MCF 10A (cell line): ENCODE data around the gene ZNF618. TPM values are rescaled to one million over a fixed set of nuclear protein-coding genes. Genes with fewer than 3 reads are reported as not detected.

Experiments used
- BruUV-seq: library from RNA; stranded (reverse); fragments of 400-500 nt; replicated peaks from 2 replicates; lab custom pipeline; 2021; lab: Mats Ljungman, UMichigan
- CTCF ChIA-PET: fragments of 300-600 bp; sonication (Branson Sonifier 250); formaldehyde crosslinking; extraction: SDS; loops from one replicate; lab custom pipeline; 2021; ENCODE audit warnings: antibody characterized with exemption, inconsistent platforms; lab: Yijun Ruan, JAX
- POLR2A ChIA-PET: fragments of 300-600, 350-650 bp; sonication (Branson Sonifier 250); formaldehyde crosslinking; extraction: SDS; loops from one replicate; lab custom pipeline; 2020; ENCODE audit warnings: antibody characterized with exemption, inconsistent platforms; lab: Yijun Ruan, JAX
- DNase-seq: peaks from one replicate; pipeline ENCODE4 v3.0.0-alpha.2; 2018; ENCODE audit not compliant: unreplicated experiment
- H3K27ac Mint-ChIP-seq: one replicate; pipeline ENCODE4 v1.8.0; 2022; ENCODE audit warnings: mild to moderate bottlenecking, low read depth, mixed read lengths; ENCODE audit not compliant: unreplicated experiment
- H3K27me3 Mint-ChIP-seq: one replicate; pipeline ENCODE4 v1.8.0; 2022; ENCODE audit warnings: mixed read lengths; ENCODE audit not compliant: insufficient read depth, unreplicated experiment
- H3K36me3 Mint-ChIP-seq: one replicate; pipeline ENCODE4 v1.8.0; 2022; ENCODE audit warnings: mild to moderate bottlenecking, moderate library complexity, mixed read lengths; ENCODE audit not compliant: insufficient read depth, unreplicated experiment
- H3K4me1 Mint-ChIP-seq: one replicate; pipeline ENCODE4 v1.8.0; 2022; ENCODE audit warnings: mixed read lengths; ENCODE audit not compliant: insufficient read depth, unreplicated experiment
- H3K4me3 Mint-ChIP-seq: one replicate; pipeline ENCODE4 v1.8.0; 2022; ENCODE audit warnings: mild to moderate bottlenecking, moderate library complexity, mixed read lengths; ENCODE audit not compliant: unreplicated experiment
- H3K9me3 Mint-ChIP-seq: one replicate; pipeline ENCODE4 v1.8.0; 2022; ENCODE audit warnings: mixed read lengths; ENCODE audit not compliant: unreplicated experiment
- CTCF ChIP-seq: fragments of 200-600 bp; IDR thresholded peaks from one replicate; pipeline ENCODE4 v1.8.0; 2022; ENCODE audit warnings: antibody characterized with exemption, mild to moderate bottlenecking; ENCODE audit not compliant: unreplicated experiment
- intact Hi-C: fragments of 100-400 bp; cut with micrococcal nuclease; formaldehyde crosslinking; loops from 2 replicates; pipeline ENCODE4 v1.14.1; 2022
- total RNA-seq: library from RNA; stranded (reverse); gene quantifications from 2 replicates; pipeline ENCODE4 v1.2.3, GENCODE V29; 2022

ZNF618 gene
- total RNA-seq, 1 experiment from 2014 or later = 4.8 TPM

- POLR2A ChIA-PET = interaction anchor here (1.5 kb wide), 1 partner anchor 15 kb away, joined by 6 read pairs; no protein-coding TSS in a partner anchor
Measured at GRCh38 chr9:113927277-113927676, 51.2 kb downstream of the ZNF618 start.

GRCh38 chr9:113928269-113928668 lies 52.2 kb downstream of the ZNF618 start:
- DNase-seq = no peak
- ChIA-PET POLR2A (no interaction called here), CTCF (interaction anchor here (0.6 to 1.5 kb wide), 3 partner anchors 51 to 193 kb away, joined by 3 read pairs; no protein-coding TSS in a partner anchor)
- Mint-ChIP-seq H3K36me3 (no peaks in the 10 kb centered on the region), H3K27me3 (no peaks in the 10 kb centered on the region), H3K27ac (no peak overlapping the region), H3K4me1 (no peaks in the 10 kb centered on the region), H3K4me3 (no peak overlapping the region), H3K9me3 (peaks cover 44% of the 10 kb centered on the region)
- no TSS peak for BruUV-seq
- intact Hi-C loops = no loop called here
- TF ChIP-seq CTCF = no peak

More at GRCh38 chr9:113927277-113927676, 51.2 kb downstream of the ZNF618 start:
- CTCF ChIA-PET = no interaction called here
- no peak overlapping the region for H3K4me3 Mint-ChIP-seq
- TF ChIP-seq CTCF = no peak
- H3K27ac Mint-ChIP-seq = no peak overlapping the region
- no peaks in the 10 kb centered on the region for H3K27me3 Mint-ChIP-seq
- DNase-seq = no peak
- H3K4me1 Mint-ChIP-seq = no peaks in the 10 kb centered on the region
- intact Hi-C loops = no loop called here
- BruUV-seq = no TSS peak
- peaks cover 45% of the 10 kb centered on the region for H3K9me3 Mint-ChIP-seq
- H3K36me3 Mint-ChIP-seq = peaks cover under 1% of the 10 kb centered on the region

DNA sequence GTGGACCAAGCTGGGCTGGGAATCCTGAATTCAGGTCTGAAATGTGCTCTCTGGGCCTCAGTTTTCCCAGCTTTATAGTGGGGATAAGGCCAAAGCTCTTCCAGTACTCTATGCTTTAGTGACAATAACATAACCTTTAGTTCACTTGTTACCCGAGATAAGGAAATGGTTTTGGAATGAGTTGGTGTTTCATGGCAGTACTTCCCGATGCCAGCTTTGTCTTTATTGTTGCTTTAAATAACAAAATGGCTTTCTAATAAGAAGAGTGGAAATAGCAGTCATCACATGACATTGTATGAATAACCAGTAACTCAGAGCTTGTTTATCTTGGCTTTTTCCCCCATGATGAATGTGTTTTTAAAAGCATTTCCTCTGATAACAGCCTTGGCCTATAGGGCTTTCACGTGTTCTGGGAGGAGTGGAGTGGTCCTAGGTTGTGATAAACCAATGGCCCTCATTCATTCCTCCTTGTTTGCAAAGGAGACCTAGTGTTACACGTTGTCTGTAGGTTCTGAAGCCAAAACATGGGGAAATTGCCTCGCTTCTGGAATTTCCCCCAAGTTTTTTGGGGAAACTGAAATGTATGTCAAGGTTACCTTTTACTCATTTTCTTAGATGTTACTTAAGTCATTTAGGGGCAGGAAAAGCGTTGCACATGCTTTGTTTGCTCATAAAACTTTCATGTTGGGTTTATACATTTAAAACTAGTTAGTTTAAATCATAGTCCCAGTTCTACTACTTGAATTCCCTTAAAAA lies 53.7 kb downstream of the ZNF618 start:
- CTCF ChIA-PET = interaction anchor here (0.5 to 1.5 kb wide), 5 partner anchors 14 to 527 kb away, joined by 3 to 4 read pairs (median 3); no protein-coding TSS in a partner anchor
- BruUV-seq = no TSS peak
- Mint-ChIP-seq H3K4me3 (no peak overlapping the region), H3K27ac (no peak overlapping the region), H3K4me1 (no peaks in the 10 kb centered on the region), H3K36me3 (no peaks in the 10 kb centered on the region), H3K9me3 (peaks cover 28% of the 10 kb centered on the region), H3K27me3 (no peaks in the 10 kb centered on the region)
- POLR2A ChIA-PET = interaction anchor here (1.0 to 1.4 kb wide), 2 partner anchors 23 to 37 kb away, joined by 3 read pairs; no protein-coding TSS in a partner anchor
- no peak for TF ChIP-seq CTCF
- intact Hi-C loops = no loop called here
- peak; percentile 35 for DNase-seq

GRCh38 chr9:113930390-113930783 lies 54.3 kb downstream of the ZNF618 start:
- POLR2A ChIA-PET = no interaction called here
- Mint-ChIP-seq H3K27ac (no peak overlapping the region), H3K4me1 (no peaks in the 10 kb centered on the region), H3K27me3 (no peaks in the 10 kb centered on the region), H3K36me3 (no peaks in the 10 kb centered on the region), H3K9me3 (peaks cover 24% of the 10 kb centered on the region), H3K4me3 (no peak overlapping the region)
- intact Hi-C loops = no loop called here
- no peak for DNase-seq
- CTCF ChIA-PET = interaction anchor here (0.5 to 1.1 kb wide), 3 partner anchors 13 to 249 kb away, joined by 3 to 5 read pairs (median 4); no protein-coding TSS in a partner anchor
- no TSS peak for BruUV-seq
- no peak for TF ChIP-seq CTCF
